Measurements from ENCODE around the gene FUNDC2. TPM values are rescaled to one million over a fixed set of nuclear protein-coding genes. Genes with fewer than 3 reads are reported as not detected.

The FUNDC2 gene
- total RNA-seq, 1 experiment from 2014 or later = 80.7 TPM

- H3K9ac ChIP-seq (ENCODE audit: low read length) = no peak overlapping the region
- no peak overlapping the region for H2AFZ ChIP-seq (ENCODE audit: low read length)
- peaks cover 11% of the 10 kb centered on the region for H3K36me3 ChIP-seq (ENCODE audit: low read depth, low read length)
- H3K4me2 ChIP-seq (ENCODE audit: low read length) = no peak overlapping the region
- no peak for DNase-seq
- CTCF ChIA-PET = no interaction called here
- no peaks in the 10 kb centered on the region for H3K27me3 ChIP-seq (ENCODE audit: low read length)
- H3K4me3 ChIP-seq (ENCODE audit: low read length) = no peak overlapping the region
- no peaks in the 10 kb centered on the region for H3F3A ChIP-seq (ENCODE audit: low read length, unreplicated experiment)
- peaks cover 10% of the 10 kb centered on the region for H4K20me1 ChIP-seq (ENCODE audit: low read length)
- peaks cover 67% of the 10 kb centered on the region for H3K79me2 ChIP-seq (ENCODE audit: low read length)
- ATAC-seq = no peak
- TF ChIP-seq EZH2 (IDR thresholded peaks at IDR 0.05; ENCODE audit: low read length, unreplicated experiment) (no peak), CTCF (conservative IDR thresholded peaks at IDR 0.05; ENCODE audit: low read depth, low read length) (no peak)
- peaks cover 13% of the 10 kb centered on the region for H3K4me1 ChIP-seq (ENCODE audit: insufficient read depth, low read length)
- BruUV-seq (replicated peaks) = no TSS peak
- no peak overlapping the region for H3K27ac ChIP-seq (ENCODE audit: low read length)
- no peaks in the 10 kb centered on the region for H3K9me3 ChIP-seq (ENCODE audit: low read length)
- H3K9me2 ChIP-seq (replicated peaks; ENCODE audit: low read length) = no peaks in the 10 kb centered on the region
- intact Hi-C loops (cut with micrococcal nuclease) = no loop called here
- POLR2A ChIA-PET (ENCODE audit: unreplicated experiment) = no interaction called here
Measured at GRCh38 chrX:155031657-155032056, 5.0 kb downstream of the FUNDC2 start.

GRCh38 chrX:155035688-155036087 is 9.0 kb downstream of the FUNDC2 start:
- no peaks in the 10 kb centered on the region for H3K4me1 ChIP-seq (ENCODE audit: insufficient read depth, low read length)
- CTCF ChIA-PET = no interaction called here
- H3K4me3 ChIP-seq (ENCODE audit: low read length) = no peak overlapping the region
- ATAC-seq (no peak), DNase-seq (no peak)
- H3K36me3 ChIP-seq (ENCODE audit: low read depth, low read length) = peaks cover 11% of the 10 kb centered on the region
- H4K20me1 ChIP-seq (ENCODE audit: low read length) = no peaks in the 10 kb centered on the region
- no peaks in the 10 kb centered on the region for H3K27me3 ChIP-seq (ENCODE audit: low read length)
- no peak overlapping the region for H3K9ac ChIP-seq (ENCODE audit: low read length)
- no peak overlapping the region for H3K27ac ChIP-seq (ENCODE audit: low read length)
- peaks cover 64% of the 10 kb centered on the region for H3K79me2 ChIP-seq (ENCODE audit: low read length)
- no peaks in the 10 kb centered on the region for H3K9me2 ChIP-seq (replicated peaks; ENCODE audit: low read length)
- H3K9me3 ChIP-seq (ENCODE audit: low read length) = no peaks in the 10 kb centered on the region
- POLR2A ChIA-PET (ENCODE audit: unreplicated experiment) = no interaction called here
- no TSS peak for BruUV-seq (replicated peaks)
- intact Hi-C loops (cut with micrococcal nuclease) = no loop called here
- H3F3A ChIP-seq (ENCODE audit: low read length, unreplicated experiment) = no peaks in the 10 kb centered on the region
- H3K4me2 ChIP-seq (ENCODE audit: low read length) = no peak overlapping the region
- no peak overlapping the region for H2AFZ ChIP-seq (ENCODE audit: low read length)
- no peak for TF ChIP-seq EZH2phosphoT487 (IDR thresholded peaks at IDR 0.05; ENCODE audit: borderline replicate concordance, low read length)
- TF ChIP-seq EZH2 (IDR thresholded peaks at IDR 0.05; ENCODE audit: low read length, unreplicated experiment) = no peak
- no peak for TF ChIP-seq CTCF (conservative IDR thresholded peaks at IDR 0.05; ENCODE audit: low read depth, low read length)

- H3K79me2 ChIP-seq (ENCODE audit: low read length) = 0 out of 2 replicates have a peak, but pooled peaks cover 3% of the 10 kb centered on the region
- H3K9me3 ChIP-seq (ENCODE audit: low read length) = no peaks in the 10 kb centered on the region
- no peak overlapping the region for H2AFZ ChIP-seq (ENCODE audit: low read length)
- H3K4me1 ChIP-seq (ENCODE audit: insufficient read depth, low read length) = no peaks in the 10 kb centered on the region
- BruUV-seq (replicated peaks) = no TSS peak
- H3K36me3 ChIP-seq (ENCODE audit: low read depth, low read length) = no peaks in the 10 kb centered on the region
- POLR2A ChIA-PET (ENCODE audit: unreplicated experiment) = no interaction called here
- no peak for DNase-seq
- no peaks in the 10 kb centered on the region for H3K27me3 ChIP-seq (ENCODE audit: low read length)
- CTCF ChIA-PET = no interaction called here
- no peak overlapping the region for H3K4me2 ChIP-seq (ENCODE audit: low read length)
- no peaks in the 10 kb centered on the region for H4K20me1 ChIP-seq (ENCODE audit: low read length)
- H3K27ac ChIP-seq (ENCODE audit: low read length) = no peak overlapping the region
- no peak for TF ChIP-seq CTCF (conservative IDR thresholded peaks at IDR 0.05; ENCODE audit: low read depth, low read length)
- no peak for TF ChIP-seq EZH2phosphoT487 (IDR thresholded peaks at IDR 0.05; ENCODE audit: borderline replicate concordance, low read length)
- TF ChIP-seq EZH2 (IDR thresholded peaks at IDR 0.05; ENCODE audit: low read length, unreplicated experiment) = no peak
- no peaks in the 10 kb centered on the region for H3F3A ChIP-seq (ENCODE audit: low read length, unreplicated experiment)
- no peak for ATAC-seq
- H3K9ac ChIP-seq (ENCODE audit: low read length) = no peak overlapping the region
- H3K4me3 ChIP-seq (ENCODE audit: low read length) = no peak overlapping the region
- intact Hi-C loops (cut with micrococcal nuclease) = no loop called here
- H3K9me2 ChIP-seq (replicated peaks; ENCODE audit: low read length) = no peaks in the 10 kb centered on the region
Measured at GRCh38 chrX:155046129-155046810, 19.6 kb downstream of the FUNDC2 start.

Data from PC-3 (cell line).